ENCODE results near the gene STKLD1. TPM values are rescaled to one million over a fixed set of nuclear protein-coding genes. Genes with fewer than 3 reads are reported as not detected.

The STKLD1 gene
- total RNA-seq, 3 donors from 2014 or later, result 0.59 to 3.9 (median 0.96) TPM

DNA sequence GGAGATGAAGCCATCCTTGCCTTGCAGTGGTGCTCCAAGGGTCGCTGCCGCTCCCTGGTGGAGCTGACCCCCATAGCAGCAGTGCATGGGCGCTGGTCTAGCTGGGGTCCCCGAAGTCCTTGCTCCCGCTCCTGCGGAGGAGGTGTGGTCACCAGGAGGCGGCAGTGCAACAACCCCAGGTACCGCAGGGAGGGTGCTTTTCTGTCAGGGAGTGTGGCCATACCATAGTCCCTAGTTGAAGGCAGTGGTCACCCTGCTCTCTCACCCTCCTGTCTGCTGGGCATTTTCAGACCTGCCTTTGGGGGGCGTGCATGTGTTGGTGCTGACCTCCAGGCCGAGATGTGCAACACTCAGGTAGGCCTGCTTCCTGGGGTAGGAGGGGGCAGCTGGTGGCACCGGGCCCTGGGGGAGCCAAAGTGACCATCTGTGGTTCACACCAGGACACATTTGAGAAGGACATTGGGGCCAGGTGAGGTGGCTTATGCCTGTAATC is 57.2 kb downstream of the STKLD1 start:
- no peak overlapping the region for H3K27ac ChIP-seq
- H3K4me3 ChIP-seq, result no peak overlapping the region
- no peaks in the 10 kb centered on the region for H3K9me3 ChIP-seq
- no peak for DNase-seq (ENCODE audit: low spot score in 2 of 2)
- no peaks in the 10 kb centered on the region for H3K27me3 ChIP-seq
- intact Hi-C loops (cut with DNase I; ENCODE audit: low total_unique reads), result no loop called here
- no peaks in the 10 kb centered on the region for H3K36me3 ChIP-seq
- no peak for TF ChIP-seq POLR2A (IDR thresholded peaks at IDR 0.05)
- TF ChIP-seq, protein P1, sequence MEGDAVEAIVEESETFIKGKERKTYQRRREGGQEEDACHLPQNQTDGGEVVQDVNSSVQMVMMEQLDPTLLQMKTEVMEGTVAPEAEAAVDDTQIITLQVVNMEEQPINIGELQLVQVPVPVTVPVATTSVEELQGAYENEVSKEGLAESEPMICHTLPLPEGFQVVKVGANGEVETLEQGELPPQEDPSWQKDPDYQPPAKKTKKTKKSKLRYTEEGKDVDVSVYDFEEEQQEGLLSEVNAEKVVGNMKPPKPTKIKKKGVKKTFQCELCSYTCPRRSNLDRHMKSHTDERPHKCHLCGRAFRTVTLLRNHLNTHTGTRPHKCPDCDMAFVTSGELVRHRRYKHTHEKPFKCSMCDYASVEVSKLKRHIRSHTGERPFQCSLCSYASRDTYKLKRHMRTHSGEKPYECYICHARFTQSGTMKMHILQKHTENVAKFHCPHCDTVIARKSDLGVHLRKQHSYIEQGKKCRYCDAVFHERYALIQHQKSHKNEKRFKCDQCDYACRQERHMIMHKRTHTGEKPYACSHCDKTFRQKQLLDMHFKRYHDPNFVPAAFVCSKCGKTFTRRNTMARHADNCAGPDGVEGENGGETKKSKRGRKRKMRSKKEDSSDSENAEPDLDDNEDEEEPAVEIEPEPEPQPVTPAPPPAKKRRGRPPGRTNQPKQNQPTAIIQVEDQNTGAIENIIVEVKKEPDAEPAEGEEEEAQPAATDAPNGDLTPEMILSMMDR (IDR thresholded peaks at IDR 0.05), result no peak
- no peak for TF ChIP-seq POLR2AphosphoS5 (IDR thresholded peaks at IDR 0.05)
- no peaks in the 10 kb centered on the region for H3K4me1 ChIP-seq

DNA sequence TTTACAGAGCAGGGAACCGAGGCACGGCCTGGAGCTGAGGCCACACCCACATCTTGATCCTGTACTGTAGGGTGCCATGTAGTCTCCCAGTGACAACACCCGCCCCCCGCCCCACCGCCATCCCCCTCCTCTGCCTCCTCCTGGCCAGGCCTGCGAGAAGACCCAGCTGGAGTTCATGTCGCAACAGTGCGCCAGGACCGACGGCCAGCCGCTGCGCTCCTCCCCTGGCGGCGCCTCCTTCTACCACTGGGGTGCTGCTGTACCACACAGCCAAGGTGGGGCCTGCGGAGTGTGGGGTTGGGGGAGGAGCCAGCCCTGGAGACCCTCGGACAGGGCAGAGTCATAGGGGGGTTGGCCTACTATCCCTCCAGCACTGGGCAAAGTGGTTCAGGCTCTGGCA is 60.5 kb downstream of the STKLD1 start:
- Histone ChIP-seq H3K9me3 (no peaks in the 10 kb centered on the region), H3K27me3 (no peaks in the 10 kb centered on the region), H3K4me1 (no peaks in the 10 kb centered on the region), H3K27ac (no peak overlapping the region), H3K4me3 (no peak overlapping the region), H3K36me3 (no peaks in the 10 kb centered on the region)
- DNase-seq (ENCODE audit: low spot score in 2 of 2), result no peak
- TF ChIP-seq POLR2AphosphoS5 (IDR thresholded peaks at IDR 0.05) (no peak), POLR2A (IDR thresholded peaks at IDR 0.05) (no peak)
- TF ChIP-seq, protein P1 (IDR thresholded peaks at IDR 0.05), result no peak
- intact Hi-C loops (cut with DNase I; ENCODE audit: low total_unique reads), result no loop called here

DNA sequence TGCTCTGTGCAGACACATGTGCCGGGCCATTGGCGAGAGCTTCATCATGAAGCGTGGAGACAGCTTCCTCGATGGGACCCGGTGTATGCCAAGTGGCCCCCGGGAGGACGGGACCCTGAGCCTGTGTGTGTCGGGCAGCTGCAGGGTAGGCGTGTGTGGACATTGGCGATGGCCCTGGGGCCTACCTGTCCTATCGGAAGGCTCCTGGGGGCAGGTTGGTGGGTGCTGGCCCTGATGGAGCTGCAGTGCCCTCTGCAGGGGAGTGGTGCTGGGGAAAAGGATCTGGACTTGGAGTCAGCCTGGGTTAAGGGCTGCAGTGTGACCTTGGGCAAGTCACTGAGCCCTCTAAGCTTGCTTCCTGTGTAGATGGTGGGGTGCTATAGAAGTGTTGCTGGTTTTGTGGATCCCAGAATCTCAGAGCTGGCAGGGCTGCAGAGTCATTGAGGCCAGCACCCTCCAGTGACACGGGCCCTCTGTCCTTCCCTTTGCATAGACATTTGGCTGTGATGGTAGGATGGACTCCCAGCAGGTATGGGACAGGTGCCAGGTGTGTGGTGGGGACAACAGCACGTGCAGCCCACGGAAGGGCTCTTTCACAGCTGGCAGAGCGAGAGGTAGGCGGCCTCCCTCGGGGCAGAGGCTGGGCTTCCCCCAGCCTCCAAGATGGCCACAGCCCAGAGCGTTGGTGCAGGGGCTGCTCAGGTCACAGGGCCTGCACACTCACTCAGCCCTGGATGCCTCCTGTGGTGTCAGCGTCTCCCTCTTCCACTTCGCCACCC is 61.8 kb downstream of the STKLD1 start:
- DNase-seq (ENCODE audit: low spot score in 2 of 2), result no peak
- intact Hi-C loops (cut with DNase I; ENCODE audit: low total_unique reads), result no loop called here
- Histone ChIP-seq H3K27ac (no peak overlapping the region), H3K27me3 (no peaks in the 10 kb centered on the region), H3K36me3 (no peaks in the 10 kb centered on the region), H3K4me1 (no peaks in the 10 kb centered on the region), H3K4me3 (no peak overlapping the region), H3K9me3 (no peaks in the 10 kb centered on the region)
- TF ChIP-seq POLR2A (IDR thresholded peaks at IDR 0.05) (no peak), POLR2AphosphoS5 (IDR thresholded peaks at IDR 0.05) (no peak)
- TF ChIP-seq, protein P1 (IDR thresholded peaks at IDR 0.05), result no peak

DNA sequence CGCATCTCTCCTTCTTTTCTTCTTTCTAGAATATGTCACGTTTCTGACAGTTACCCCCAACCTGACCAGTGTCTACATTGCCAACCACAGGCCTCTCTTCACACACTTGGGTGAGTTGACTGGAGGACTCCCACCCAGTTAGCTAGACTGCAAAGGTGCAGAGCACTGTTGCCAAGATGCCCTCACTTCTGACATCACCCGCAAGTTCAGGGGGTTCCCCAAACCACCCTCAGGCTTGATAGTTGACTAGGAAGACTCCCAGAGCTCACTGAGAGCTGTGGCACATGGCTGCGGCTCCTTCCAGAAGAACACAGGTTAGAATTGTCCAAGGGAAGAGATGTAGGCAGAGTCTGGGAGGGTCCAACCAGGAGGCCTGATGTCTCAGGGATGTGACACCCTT is 63.2 kb downstream of the STKLD1 start:
- TF ChIP-seq, protein P1 (IDR thresholded peaks at IDR 0.05), result no peak
- TF ChIP-seq POLR2AphosphoS5 (IDR thresholded peaks at IDR 0.05) (no peak), POLR2A (IDR thresholded peaks at IDR 0.05) (no peak)
- Histone ChIP-seq H3K27me3 (no peaks in the 10 kb centered on the region), H3K36me3 (no peaks in the 10 kb centered on the region), H3K4me3 (no peak overlapping the region), H3K27ac (no peak overlapping the region), H3K4me1 (no peaks in the 10 kb centered on the region), H3K9me3 (no peaks in the 10 kb centered on the region)
- intact Hi-C loops (cut with DNase I; ENCODE audit: low total_unique reads), result no loop called here
- DNase-seq (ENCODE audit: low spot score in 2 of 2), result no peak

DNA sequence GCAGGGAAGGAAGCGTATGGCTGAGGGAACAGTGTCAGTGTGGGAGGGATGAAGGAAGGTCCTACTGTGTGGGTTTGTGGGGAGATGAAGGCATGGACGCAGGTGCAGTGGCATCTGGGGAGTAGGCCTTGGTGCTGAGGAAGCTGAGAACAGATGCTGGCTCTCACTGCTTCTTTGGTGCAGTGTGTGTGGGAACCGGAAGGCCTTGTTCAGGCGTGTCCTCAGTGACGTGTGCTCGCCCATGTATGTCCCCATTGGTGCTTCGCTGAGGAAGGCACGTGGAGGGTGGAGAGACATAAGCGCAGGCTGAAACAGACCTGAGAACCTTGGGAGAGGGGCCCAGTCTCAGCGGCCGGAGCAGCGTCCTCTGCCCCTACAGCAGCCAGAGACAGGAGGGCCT is 64.7 kb downstream of the STKLD1 start:
- H3K9me3 ChIP-seq, result no peaks in the 10 kb centered on the region
- H3K27ac ChIP-seq, result no peak overlapping the region
- intact Hi-C loops (cut with DNase I; ENCODE audit: low total_unique reads), result no loop called here
- H3K4me1 ChIP-seq, result no peaks in the 10 kb centered on the region
- H3K36me3 ChIP-seq, result no peaks in the 10 kb centered on the region
- DNase-seq (ENCODE audit: low spot score in 2 of 2), result no peak
- TF ChIP-seq, protein P1 (IDR thresholded peaks at IDR 0.05), result no peak
- no peak for TF ChIP-seq POLR2A (IDR thresholded peaks at IDR 0.05)
- TF ChIP-seq POLR2AphosphoS5 (IDR thresholded peaks at IDR 0.05), result no peak
- H3K27me3 ChIP-seq, result no peaks in the 10 kb centered on the region
- H3K4me3 ChIP-seq, result no peak overlapping the region

Data from breast epithelium (tissue), 4 donors.